Measurements from ENCODE around the gene ZMYM2.

Gene ZMYM2

DNA sequence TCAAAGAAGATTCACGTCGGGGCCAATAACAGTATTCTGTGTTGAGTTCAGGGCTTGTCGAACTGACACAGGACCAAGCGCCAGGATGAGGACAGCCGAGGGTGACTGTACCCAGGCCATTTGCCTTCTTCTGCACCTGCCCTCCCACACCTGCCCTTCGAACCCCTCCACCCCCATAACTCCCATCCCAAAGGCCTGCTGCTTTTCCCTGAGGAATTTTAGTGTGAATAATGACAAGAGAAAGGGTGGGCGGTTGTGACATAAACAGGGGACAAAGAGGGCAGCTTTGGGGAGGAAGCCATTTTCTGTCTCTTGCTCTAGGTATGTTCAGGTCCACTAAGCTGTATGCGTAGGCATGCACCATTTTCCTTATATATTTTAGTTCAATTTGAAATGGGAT, 176.2 kb downstream of the ZMYM2 start:
- Histone ChIP-seq H3K4me1 (ENCODE audit: insufficient read depth, low read length, poor library complexity, severe bottlenecking) (no peaks in the 10 kb centered on the region), H3K27me3 (ENCODE audit: insufficient read depth, low read length, poor library complexity, severe bottlenecking) (no peaks in the 10 kb centered on the region), H2AFZ (ENCODE audit: low read length) (no peak overlapping the region), H3K4me2 (ENCODE audit: low read depth, low read length, poor library complexity, severe bottlenecking) (no peak overlapping the region), H4K20me1 (ENCODE audit: insufficient read depth, low read length, poor library complexity, severe bottlenecking) (no peaks in the 10 kb centered on the region), H3K9me2 (replicated peaks; ENCODE audit: low read depth, low read length) (no peaks in the 10 kb centered on the region), H3K4me3 (ENCODE audit: low read length, poor library complexity, severe bottlenecking) (no peak overlapping the region), H3K9me3 (ENCODE audit: insufficient read depth, low read depth, low read length) (no peaks in the 10 kb centered on the region), H3F3A (ENCODE audit: low read depth) (no peaks in the 10 kb centered on the region), H3K36me3 (ENCODE audit: insufficient read depth, low read length) (no peaks in the 10 kb centered on the region), H3K9ac (ENCODE audit: low read depth, low read length, poor library complexity, severe bottlenecking) (no peak overlapping the region), H3K79me2 (ENCODE audit: insufficient read depth, low read length) (no peaks in the 10 kb centered on the region)
- TF ChIP-seq, protein P1, sequence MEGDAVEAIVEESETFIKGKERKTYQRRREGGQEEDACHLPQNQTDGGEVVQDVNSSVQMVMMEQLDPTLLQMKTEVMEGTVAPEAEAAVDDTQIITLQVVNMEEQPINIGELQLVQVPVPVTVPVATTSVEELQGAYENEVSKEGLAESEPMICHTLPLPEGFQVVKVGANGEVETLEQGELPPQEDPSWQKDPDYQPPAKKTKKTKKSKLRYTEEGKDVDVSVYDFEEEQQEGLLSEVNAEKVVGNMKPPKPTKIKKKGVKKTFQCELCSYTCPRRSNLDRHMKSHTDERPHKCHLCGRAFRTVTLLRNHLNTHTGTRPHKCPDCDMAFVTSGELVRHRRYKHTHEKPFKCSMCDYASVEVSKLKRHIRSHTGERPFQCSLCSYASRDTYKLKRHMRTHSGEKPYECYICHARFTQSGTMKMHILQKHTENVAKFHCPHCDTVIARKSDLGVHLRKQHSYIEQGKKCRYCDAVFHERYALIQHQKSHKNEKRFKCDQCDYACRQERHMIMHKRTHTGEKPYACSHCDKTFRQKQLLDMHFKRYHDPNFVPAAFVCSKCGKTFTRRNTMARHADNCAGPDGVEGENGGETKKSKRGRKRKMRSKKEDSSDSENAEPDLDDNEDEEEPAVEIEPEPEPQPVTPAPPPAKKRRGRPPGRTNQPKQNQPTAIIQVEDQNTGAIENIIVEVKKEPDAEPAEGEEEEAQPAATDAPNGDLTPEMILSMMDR (conservative IDR thresholded peaks at IDR 0.05; ENCODE audit: low read length) = no peak
- no peak for TF ChIP-seq EZH2phosphoT487 (IDR thresholded peaks at IDR 0.05; ENCODE audit: borderline replicate concordance)

DNA sequence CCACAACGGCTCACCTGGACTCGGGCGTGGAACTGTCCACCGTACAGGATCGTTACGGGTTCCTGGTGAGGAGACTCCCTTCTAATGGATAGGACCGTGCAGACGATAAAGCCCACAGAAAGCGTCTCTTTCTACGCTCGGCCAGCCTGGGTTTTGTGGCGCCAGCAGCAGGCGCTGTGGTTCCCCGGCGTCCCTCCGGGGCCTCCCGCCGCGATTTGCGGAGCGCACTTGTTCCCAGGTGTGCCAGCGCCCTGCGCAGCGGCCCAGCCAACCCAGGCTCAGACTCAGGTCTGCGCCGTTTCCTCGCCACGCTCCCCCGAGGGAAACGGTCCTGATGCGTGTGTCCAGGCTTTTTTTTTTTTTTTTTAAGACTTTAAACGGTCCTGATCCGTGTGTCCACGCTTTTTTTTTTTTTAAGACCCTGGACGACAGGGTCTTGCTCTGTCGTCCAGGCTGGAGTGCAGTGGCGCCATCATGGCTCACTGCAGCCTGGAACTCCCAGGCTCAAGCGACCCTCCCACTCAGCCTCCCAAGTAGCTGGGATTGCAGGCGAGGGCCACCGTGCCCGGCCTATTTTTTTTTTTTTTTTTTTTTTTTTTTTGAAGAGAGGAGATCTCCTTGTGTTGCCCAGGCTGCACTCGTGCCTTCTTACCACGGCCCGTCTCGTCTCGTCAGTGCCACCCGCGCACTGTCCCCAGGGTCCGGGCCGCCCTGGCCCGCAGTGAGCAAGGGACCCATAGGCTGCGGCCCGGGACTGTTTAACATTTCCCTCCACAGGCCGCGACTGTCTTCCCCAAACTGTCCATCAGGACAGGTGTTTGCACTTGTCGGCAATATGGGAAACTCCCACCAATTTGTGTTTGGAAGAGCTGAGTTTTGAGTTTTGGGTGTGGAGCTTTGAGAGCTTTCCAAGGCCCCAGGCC, 178.5 kb downstream of the ZMYM2 start:
- Histone ChIP-seq H2AFZ (ENCODE audit: low read length) (no peak overlapping the region), H3K4me1 (ENCODE audit: insufficient read depth, low read length, poor library complexity, severe bottlenecking) (no peaks in the 10 kb centered on the region), H3F3A (ENCODE audit: low read depth) (no peaks in the 10 kb centered on the region), H3K4me3 (ENCODE audit: low read length, poor library complexity, severe bottlenecking) (no peak overlapping the region), H3K36me3 (ENCODE audit: insufficient read depth, low read length) (no peaks in the 10 kb centered on the region), H3K9ac (ENCODE audit: low read depth, low read length, poor library complexity, severe bottlenecking) (no peak overlapping the region), H3K79me2 (ENCODE audit: insufficient read depth, low read length) (no peaks in the 10 kb centered on the region), H3K9me3 (ENCODE audit: insufficient read depth, low read depth, low read length) (no peaks in the 10 kb centered on the region), H3K4me2 (ENCODE audit: low read depth, low read length, poor library complexity, severe bottlenecking) (no peak overlapping the region), H3K27me3 (ENCODE audit: insufficient read depth, low read length, poor library complexity, severe bottlenecking) (no peaks in the 10 kb centered on the region), H4K20me1 (ENCODE audit: insufficient read depth, low read length, poor library complexity, severe bottlenecking) (no peaks in the 10 kb centered on the region), H3K9me2 (replicated peaks; ENCODE audit: low read depth, low read length) (no peaks in the 10 kb centered on the region)
- TF ChIP-seq, protein P1 (conservative IDR thresholded peaks at IDR 0.05; ENCODE audit: low read length) = no peak
- no peak for TF ChIP-seq EZH2phosphoT487 (IDR thresholded peaks at IDR 0.05; ENCODE audit: borderline replicate concordance)

DNA sequence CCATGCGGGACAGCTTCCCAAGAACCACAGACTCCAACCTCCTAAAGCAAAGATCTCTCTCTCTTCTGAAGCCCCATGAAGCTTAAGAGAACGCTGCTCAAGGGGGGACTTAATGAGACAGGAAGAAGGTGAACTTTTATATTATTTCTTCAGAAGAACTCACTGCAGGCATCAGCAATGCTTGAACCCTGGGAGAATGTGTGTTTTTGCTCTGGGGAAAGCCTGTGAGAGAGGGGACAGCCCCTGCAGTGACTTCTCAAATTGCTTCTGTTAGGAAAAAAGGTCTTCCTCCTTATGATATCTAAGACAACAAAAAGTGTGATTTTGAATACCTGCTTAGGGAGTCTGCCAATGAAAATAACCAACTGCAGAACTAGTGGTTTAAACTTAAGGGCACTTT, 179.3 kb downstream of the ZMYM2 start:
- no peaks in the 10 kb centered on the region for H3K27me3 ChIP-seq (ENCODE audit: insufficient read depth, low read length, poor library complexity, severe bottlenecking)
- no peaks in the 10 kb centered on the region for H3K36me3 ChIP-seq (ENCODE audit: insufficient read depth, low read length)
- H3F3A ChIP-seq (ENCODE audit: low read depth) = no peaks in the 10 kb centered on the region
- no peaks in the 10 kb centered on the region for H3K9me2 ChIP-seq (replicated peaks; ENCODE audit: low read depth, low read length)
- no peak for TF ChIP-seq EZH2phosphoT487 (IDR thresholded peaks at IDR 0.05; ENCODE audit: borderline replicate concordance)
- TF ChIP-seq, protein P1 (conservative IDR thresholded peaks at IDR 0.05; ENCODE audit: low read length) = no peak
- H3K9me3 ChIP-seq (ENCODE audit: insufficient read depth, low read depth, low read length) = no peaks in the 10 kb centered on the region
- H2AFZ ChIP-seq (ENCODE audit: low read length) = no peak overlapping the region
- H3K9ac ChIP-seq (ENCODE audit: low read depth, low read length, poor library complexity, severe bottlenecking) = no peak overlapping the region
- H3K4me3 ChIP-seq (ENCODE audit: low read length, poor library complexity, severe bottlenecking) = no peak overlapping the region
- no peaks in the 10 kb centered on the region for H3K79me2 ChIP-seq (ENCODE audit: insufficient read depth, low read length)
- no peak overlapping the region for H3K4me2 ChIP-seq (ENCODE audit: low read depth, low read length, poor library complexity, severe bottlenecking)
- H4K20me1 ChIP-seq (ENCODE audit: insufficient read depth, low read length, poor library complexity, severe bottlenecking) = no peaks in the 10 kb centered on the region
- H3K4me1 ChIP-seq (ENCODE audit: insufficient read depth, low read length, poor library complexity, severe bottlenecking) = no peaks in the 10 kb centered on the region

Measured in Loucy (cell line).